Brain microvascular endothelial cell (primary cell): ENCODE results near the gene POU2F2.

ENCODE experiments used
- DNase-seq: peaks from one replicate; pipeline ENCODE4 v3.0.0-alpha.2; 2020
- H3K27ac ChIP-seq: fragments of 250-450 bp; sonication (Bioruptor Pico); 2 replicates; pipeline ENCODE4 v1.5.1; 2020; ENCODE audit warnings: mild to moderate bottlenecking, moderate library complexity
- H3K27me3 ChIP-seq: fragments of 250-450 bp; sonication (Bioruptor Pico); replicated peaks from 2 replicates; pipeline ENCODE4 v1.5.1; 2020; ENCODE audit warnings: mild to moderate bottlenecking
- H3K36me3 ChIP-seq: fragments of 250-450 bp; sonication (Bioruptor Pico); replicated peaks from 2 replicates; pipeline ENCODE4 v1.5.1; 2020; ENCODE audit warnings: mild to moderate bottlenecking
- H3K4me3 ChIP-seq: 2 replicates; pipeline ENCODE4 v1.5.1; 2011; ENCODE audit warnings: low read depth, mild to moderate bottlenecking, control low read depth, low read length, moderate library complexity
- in situ Hi-C: cut with HindIII; loops from 2 replicates; pipeline ENCODE4 v1.10.0; 2017; ENCODE audit warnings: low sequenced_read_pairs, low pct_ligation_motif_present
- TF ChIP-seq, protein P1 (sequence below): IDR thresholded peaks from 2 replicates; pipeline ENCODE4 v1.5.1; 2011; ENCODE audit warnings: low read depth, mild to moderate bottlenecking, moderate library complexity, low read length, control low read depth, inconsistent platforms; ENCODE audit errors: missing control alignments

The POU2F2 gene

DNA sequence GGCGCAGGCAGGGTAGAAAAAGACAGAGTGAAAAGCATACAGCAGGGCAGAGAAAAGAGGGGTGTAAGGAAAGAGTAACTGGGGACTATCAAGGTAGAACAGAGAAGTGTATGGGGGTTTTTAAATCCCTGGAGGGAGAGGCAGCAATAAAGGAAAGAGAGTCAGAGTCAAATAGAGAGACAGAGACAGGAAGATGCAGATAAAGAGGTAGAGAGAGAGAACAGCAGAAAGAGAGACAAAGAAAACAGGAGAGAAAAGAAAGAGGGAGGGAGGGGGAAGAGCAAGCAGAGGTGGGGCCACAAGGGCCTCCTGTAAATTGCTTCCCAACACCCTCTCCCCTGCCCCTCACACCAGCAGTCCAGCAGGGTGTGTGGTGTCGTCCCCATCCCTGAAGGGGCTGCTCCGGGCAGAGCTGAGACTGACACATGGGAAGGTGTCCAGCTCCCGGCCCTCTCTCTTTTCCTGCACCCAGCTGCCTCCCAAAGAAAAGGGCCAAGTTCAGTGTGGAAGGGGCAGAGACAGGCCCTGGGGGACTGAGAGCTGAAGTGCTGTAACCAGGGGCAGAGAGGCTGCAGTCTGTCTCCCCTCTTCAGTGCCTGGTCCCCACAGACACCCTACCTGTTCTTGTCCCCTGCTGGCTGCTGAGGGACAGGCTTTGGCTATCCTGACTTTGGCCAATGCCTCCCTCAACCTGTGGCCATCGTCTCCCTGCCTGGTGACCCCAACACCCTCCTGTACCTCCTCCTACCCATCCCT is 17.4 kb upstream of the POU2F2 start:
- Histone ChIP-seq H3K27me3 (peaks cover 36% of the 10 kb centered on the region), H3K27ac (no peak overlapping the region), H3K36me3 (no peaks in the 10 kb centered on the region), H3K4me3 (no peak overlapping the region)
- in situ Hi-C loops, result no loop called here
- no peak for DNase-seq
- TF ChIP-seq, protein P1, sequence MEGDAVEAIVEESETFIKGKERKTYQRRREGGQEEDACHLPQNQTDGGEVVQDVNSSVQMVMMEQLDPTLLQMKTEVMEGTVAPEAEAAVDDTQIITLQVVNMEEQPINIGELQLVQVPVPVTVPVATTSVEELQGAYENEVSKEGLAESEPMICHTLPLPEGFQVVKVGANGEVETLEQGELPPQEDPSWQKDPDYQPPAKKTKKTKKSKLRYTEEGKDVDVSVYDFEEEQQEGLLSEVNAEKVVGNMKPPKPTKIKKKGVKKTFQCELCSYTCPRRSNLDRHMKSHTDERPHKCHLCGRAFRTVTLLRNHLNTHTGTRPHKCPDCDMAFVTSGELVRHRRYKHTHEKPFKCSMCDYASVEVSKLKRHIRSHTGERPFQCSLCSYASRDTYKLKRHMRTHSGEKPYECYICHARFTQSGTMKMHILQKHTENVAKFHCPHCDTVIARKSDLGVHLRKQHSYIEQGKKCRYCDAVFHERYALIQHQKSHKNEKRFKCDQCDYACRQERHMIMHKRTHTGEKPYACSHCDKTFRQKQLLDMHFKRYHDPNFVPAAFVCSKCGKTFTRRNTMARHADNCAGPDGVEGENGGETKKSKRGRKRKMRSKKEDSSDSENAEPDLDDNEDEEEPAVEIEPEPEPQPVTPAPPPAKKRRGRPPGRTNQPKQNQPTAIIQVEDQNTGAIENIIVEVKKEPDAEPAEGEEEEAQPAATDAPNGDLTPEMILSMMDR, result no peak

DNA sequence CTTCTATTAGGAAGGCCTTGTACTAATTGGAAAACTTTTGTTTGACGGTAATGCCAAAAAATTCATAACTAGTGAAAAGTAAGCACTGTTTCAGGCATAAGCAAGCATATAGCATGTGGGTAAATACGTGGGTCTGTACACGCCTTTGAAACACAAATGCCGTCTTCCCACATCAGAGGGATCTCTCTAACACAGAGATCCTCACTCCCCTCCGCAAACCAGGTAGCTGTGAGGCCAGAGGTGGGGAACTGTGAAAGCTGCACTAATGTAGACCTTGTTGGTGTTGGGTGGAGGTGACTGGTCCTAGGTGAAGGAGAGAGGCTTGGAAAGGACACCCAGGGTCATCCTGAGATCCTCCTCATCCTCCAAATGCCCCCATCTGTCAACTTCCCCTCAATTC is 16.0 kb upstream of the POU2F2 start:
- in situ Hi-C loops, result no loop called here
- no peak for DNase-seq
- no peaks in the 10 kb centered on the region for H3K36me3 ChIP-seq
- peaks cover 30% of the 10 kb centered on the region for H3K27me3 ChIP-seq
- no peak overlapping the region for H3K4me3 ChIP-seq
- H3K27ac ChIP-seq, result no peak overlapping the region
- TF ChIP-seq, protein P1, result no peak

- peaks cover 7% of the 10 kb centered on the region for H3K27me3 ChIP-seq
- no peak for DNase-seq
- no peaks in the 10 kb centered on the region for H3K36me3 ChIP-seq
- no peak overlapping the region for H3K27ac ChIP-seq
- TF ChIP-seq, protein P1, result no peak
- no peak overlapping the region for H3K4me3 ChIP-seq
- in situ Hi-C loops, result no loop called here
Observed at GRCh38 chr19:42143341-42144234, 11.3 kb upstream of the POU2F2 start.

- Histone ChIP-seq H3K27ac (no peak overlapping the region), H3K4me3 (no peak overlapping the region), H3K36me3 (no peaks in the 10 kb centered on the region), H3K27me3 (no peaks in the 10 kb centered on the region)
- DNase-seq, result peak; percentile 59
- in situ Hi-C loops, result no loop called here
- TF ChIP-seq, protein P1, result peak; percentile 15
Observed at GRCh38 chr19:42140125-42140754, 8.0 kb upstream of the POU2F2 start.

DNA sequence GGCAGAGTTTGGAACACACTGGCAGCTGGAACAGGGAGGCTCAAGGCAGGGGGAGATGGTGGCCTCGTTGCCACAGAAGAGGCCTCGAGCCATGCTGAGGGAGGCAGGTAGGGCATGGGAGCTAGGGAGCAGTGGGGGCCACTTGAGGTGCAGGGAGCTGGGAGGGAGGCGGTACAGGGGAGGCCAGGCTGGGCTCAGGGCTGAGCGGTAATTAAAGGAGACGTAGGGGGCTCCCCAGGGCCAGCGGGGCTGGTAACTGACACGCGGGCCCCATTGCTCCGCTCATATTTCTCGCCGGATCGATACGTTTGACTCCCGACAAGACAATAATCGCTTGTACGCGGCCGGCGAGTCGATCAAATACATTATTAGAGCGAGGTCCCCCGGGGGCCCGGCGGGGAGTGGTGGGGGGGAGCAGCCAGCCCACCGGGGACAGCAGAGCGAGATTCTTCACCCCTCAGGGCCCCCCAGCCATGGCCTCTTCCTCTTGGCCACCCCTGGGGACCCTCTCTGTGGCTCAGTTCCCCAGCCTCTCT is 2.4 kb upstream of the POU2F2 start:
- TF ChIP-seq, protein P1, result no peak
- H3K27me3 ChIP-seq, result no peaks in the 10 kb centered on the region

More for the DNA sequence above, 2.4 kb upstream of the POU2F2 start:
- in situ Hi-C loops, result no loop called here
- no peak for DNase-seq
- Histone ChIP-seq H3K4me3 (no peak overlapping the region), H3K27ac (no peak overlapping the region), H3K36me3 (no peaks in the 10 kb centered on the region)
